Immature natural killer cell (primary cell): ENCODE data around the gene ARRDC4. TPM values are rescaled to one million over a fixed set of nuclear protein-coding genes. Genes with fewer than 3 reads are reported as not detected.

Source experiments
- DNase-seq, 3 donors: peaks; one replicate each; pipeline ENCODE4 v3.0.0; 2022; ENCODE audit warnings: mixed read lengths in 1 of 3
- H3K27ac Mint-ChIP-seq, 6 donors: one replicate each; pipeline ENCODE4 v1.8.0; 2020; ENCODE audit warnings: mixed read lengths in 6 of 6, mild to moderate bottlenecking in 5 of 6, inconsistent platforms in 4 of 6, moderate library complexity in 3 of 6
- H3K27me3 Mint-ChIP-seq, 3 donors: one replicate each; pipeline ENCODE4 v1.8.0; 2020 to 2021; ENCODE audit warnings: low read depth in 3 of 3, mild to moderate bottlenecking in 3 of 3, mixed read lengths in 3 of 3, moderate library complexity in 3 of 3, inconsistent platforms in 1 of 3
- H3K36me3 Mint-ChIP-seq, 3 donors: one replicate each; pipeline ENCODE4 v1.8.0; 2020; ENCODE audit warnings: mixed read lengths in 3 of 3, inconsistent platforms in 2 of 3, mild to moderate bottlenecking in 2 of 3
- H3K4me1 Mint-ChIP-seq, 2 donors: one replicate each; pipeline ENCODE4 v1.8.0; 2020; ENCODE audit warnings: inconsistent platforms in 2 of 2, mild to moderate bottlenecking in 2 of 2, mixed read lengths in 2 of 2, moderate library complexity in 1 of 2
- H3K4me3 Mint-ChIP-seq, 5 donors: one replicate each; pipeline ENCODE4 v1.8.0; 2020; ENCODE audit warnings: mild to moderate bottlenecking in 5 of 5, mixed read lengths in 5 of 5, inconsistent platforms in 3 of 5, moderate library complexity in 3 of 5
- H3K9me3 Mint-ChIP-seq, 6 donors: one replicate each; pipeline ENCODE4 v1.8.0; 2020; ENCODE audit warnings: mild to moderate bottlenecking in 6 of 6, mixed read lengths in 6 of 6, inconsistent platforms in 4 of 6, moderate library complexity in 3 of 6
- polyA plus RNA-seq, 3 donors: library from polyadenylated mRNA; unstranded; fragments of 300-500 nt; fragmentation: Illumina TruSeq; gene quantifications; one replicate each; pipeline ENCODE4 v1.2.3, GENCODE V29; 2021

The ARRDC4 gene, protein sequence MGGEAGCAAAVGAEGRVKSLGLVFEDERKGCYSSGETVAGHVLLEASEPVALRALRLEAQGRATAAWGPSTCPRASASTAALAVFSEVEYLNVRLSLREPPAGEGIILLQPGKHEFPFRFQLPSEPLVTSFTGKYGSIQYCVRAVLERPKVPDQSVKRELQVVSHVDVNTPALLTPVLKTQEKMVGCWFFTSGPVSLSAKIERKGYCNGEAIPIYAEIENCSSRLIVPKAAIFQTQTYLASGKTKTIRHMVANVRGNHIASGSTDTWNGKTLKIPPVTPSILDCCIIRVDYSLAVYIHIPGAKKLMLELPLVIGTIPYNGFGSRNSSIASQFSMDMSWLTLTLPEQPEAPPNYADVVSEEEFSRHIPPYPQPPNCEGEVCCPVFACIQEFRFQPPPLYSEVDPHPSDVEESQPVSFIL
- 1 to 10 TPM in 2 of 3 donors, not detected in 1; 1.9 to 3.2 TPM for polyA plus RNA-seq

DNA sequence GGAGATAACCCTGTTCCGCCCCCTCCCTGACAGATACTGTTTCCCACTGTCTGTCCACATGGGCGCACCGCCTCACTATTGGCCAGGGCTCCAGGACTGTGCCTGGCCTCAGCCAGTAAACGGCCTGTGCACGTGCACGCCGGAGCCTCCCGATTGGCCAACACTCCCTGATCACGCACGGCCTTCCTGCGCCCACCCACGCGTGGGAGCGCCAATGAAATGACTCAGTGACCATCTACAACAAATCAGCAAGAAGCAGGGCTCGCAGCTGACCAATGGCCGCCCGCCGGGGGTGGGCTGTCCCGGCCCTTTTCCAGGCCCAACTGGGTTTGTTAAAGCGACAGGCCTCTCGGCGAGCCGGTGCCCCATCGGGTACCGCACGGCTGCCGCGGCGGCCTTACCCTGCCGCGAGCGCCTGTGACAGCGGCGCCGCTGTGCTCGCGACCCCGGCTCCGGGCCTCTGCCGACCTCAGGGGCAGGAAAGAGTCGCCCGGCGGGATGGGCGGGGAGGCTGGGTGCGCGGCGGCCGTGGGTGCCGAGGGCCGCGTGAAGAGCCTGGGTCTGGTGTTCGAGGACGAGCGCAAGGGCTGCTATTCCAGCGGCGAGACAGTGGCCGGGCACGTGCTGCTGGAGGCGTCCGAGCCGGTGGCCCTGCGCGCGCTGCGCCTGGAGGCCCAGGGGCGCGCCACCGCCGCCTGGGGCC, at the start of gene ARRDC4:
Gene ARRDC4 (plus strand): TSS at position 340 of the 703 bp plus-strand sequence. CDS start 159 bp downstream, at position 499.
- Mint-ChIP-seq H3K27me3 (peaks cover 4 to 9% (median 9%) of the 10 kb centered on the region in 3 donors), H3K4me3 (peak within 1 kb of the TSS; percentile 83 to 90 (median 87)), H3K4me1 (peaks cover 30 to 31% of the 10 kb centered on the region in 2 donors), H3K36me3 (peaks cover 0 to under 1% (median under 1%) of the 10 kb centered on the region in 3 donors), H3K9me3 (no peaks in the 10 kb centered on the region), H3K27ac (peak within 1 kb of the TSS; percentile 83 to 94 (median 90))
- DNase-seq, result peak; percentile 99

DNA sequence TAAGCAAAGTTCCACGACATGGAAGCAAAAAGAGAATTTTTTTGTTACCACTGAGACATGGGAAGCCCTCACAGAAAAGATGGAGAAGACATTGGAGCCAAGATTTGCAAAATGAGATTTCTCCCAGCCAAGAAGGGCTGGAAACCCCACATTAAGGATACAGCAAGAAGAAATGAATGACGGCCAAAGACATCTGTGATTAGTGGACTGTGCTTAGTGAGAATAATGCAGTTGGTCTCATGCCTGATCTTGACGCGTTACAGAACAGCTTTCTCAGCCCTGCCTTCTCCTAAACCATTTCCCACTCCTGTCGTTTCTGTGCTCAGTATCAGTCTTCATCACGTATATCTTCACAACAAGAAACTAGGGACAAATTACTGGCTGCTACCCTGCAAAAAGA, 45.8 kb upstream of the ARRDC4 start:
- Mint-ChIP-seq H3K27me3 (peaks cover 2 to 13% (median 2%) of the 10 kb centered on the region in 3 donors), H3K27ac (no peak overlapping the region), H3K4me3 (no peak overlapping the region)

GRCh38 chr15:97915261-97915660, 45.2 kb upstream of the ARRDC4 start:
- no peaks in the 10 kb centered on the region for H3K36me3 Mint-ChIP-seq
- peaks cover 0 to 4% (median 0%) of the 10 kb centered on the region in 6 donors for H3K9me3 Mint-ChIP-seq
- no peak overlapping the region for H3K4me3 Mint-ChIP-seq
- no peaks in the 10 kb centered on the region for H3K4me1 Mint-ChIP-seq
- DNase-seq, result no peak
- peaks cover 2 to 13% (median 2%) of the 10 kb centered on the region in 3 donors for H3K27me3 Mint-ChIP-seq
- no peak overlapping the region for H3K27ac Mint-ChIP-seq

More for the DNA sequence above, 45.8 kb upstream of the ARRDC4 start:
- Mint-ChIP-seq H3K36me3 (no peaks in the 10 kb centered on the region), H3K4me1 (no peaks in the 10 kb centered on the region), H3K9me3 (peaks cover 0 to 3% (median 0%) of the 10 kb centered on the region in 6 donors)
- no peak for DNase-seq

DNA sequence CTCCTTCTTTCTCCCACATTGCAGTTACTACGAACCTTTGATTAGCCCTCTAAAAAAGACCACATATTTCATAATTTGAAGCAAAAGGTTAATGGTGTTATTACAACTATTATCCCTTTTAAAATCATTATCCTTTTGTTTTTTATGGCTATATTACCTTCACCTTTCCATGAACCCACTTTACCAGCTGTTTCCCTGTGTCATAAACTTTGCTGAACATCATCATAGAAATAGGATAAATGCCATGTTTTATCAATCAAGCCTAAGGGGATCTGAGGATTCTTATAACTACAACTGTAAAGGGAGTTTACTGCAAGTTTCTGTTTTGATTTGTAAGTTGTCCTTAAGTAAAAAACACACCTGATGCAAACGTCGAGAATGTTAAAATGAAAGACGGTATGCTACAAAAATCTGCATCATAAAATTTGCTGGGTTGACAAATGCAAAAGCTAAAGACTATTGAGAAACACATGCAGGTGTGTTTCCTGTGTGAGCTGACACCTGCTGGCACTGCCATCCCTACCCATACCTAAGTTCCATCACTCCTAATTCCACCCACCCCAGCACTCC, 39.1 kb upstream of the ARRDC4 start:
- no peaks in the 10 kb centered on the region for H3K4me1 Mint-ChIP-seq
- H3K36me3 Mint-ChIP-seq, result no peaks in the 10 kb centered on the region
- DNase-seq, result no peak
- peaks cover 5 to 7% (median 6%) of the 10 kb centered on the region in 3 donors for H3K27me3 Mint-ChIP-seq
- H3K4me3 Mint-ChIP-seq, result no peak overlapping the region
- no peak overlapping the region for H3K27ac Mint-ChIP-seq
- peaks cover 5 to 18% (median 12%) of the 10 kb centered on the region in 6 donors for H3K9me3 Mint-ChIP-seq

DNA sequence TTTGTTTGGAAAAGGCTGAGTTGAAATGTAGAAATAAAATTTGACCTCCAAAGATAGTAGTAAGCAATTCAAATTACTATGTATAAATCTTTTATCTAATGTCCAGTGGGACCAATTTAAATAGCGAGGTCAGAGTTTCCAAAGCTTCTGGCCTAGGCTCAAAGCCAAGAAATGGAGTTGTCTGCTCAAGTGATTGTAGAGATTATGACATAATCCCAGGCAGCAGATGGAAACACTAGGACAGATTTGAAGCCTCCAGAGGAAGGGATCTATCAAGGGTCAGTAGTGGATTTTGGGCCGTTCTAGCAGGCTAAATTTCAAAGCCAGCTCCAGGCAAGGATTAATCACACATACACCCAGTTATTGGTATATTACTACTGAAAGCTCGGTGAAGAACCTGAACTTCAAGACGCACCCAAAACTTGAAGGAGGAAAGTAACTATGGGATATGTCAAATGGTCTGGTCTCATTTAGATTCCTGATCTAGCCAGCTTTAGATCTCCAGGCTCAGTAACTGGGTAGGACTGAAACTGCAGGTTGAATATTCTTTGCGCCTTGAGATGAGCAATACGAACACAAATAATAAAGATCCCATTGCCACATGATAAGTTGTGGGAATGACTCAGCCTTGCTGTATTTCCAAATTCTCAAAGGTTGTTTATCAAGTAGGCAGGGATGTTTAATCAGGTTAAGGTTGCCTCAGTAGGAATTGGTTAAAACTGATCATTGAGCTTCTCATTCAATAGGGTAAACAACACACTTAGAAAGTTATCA, 30.9 kb upstream of the ARRDC4 start:
- Mint-ChIP-seq H3K4me1 (no peaks in the 10 kb centered on the region), H3K4me3 (no peak overlapping the region), H3K36me3 (no peaks in the 10 kb centered on the region), H3K27me3 (peaks cover 0 to 4% (median 4%) of the 10 kb centered on the region in 3 donors), H3K27ac (no peak overlapping the region), H3K9me3 (peaks cover 0 to 4% (median 0%) of the 10 kb centered on the region in 6 donors)
- DNase-seq, result no peak

DNA sequence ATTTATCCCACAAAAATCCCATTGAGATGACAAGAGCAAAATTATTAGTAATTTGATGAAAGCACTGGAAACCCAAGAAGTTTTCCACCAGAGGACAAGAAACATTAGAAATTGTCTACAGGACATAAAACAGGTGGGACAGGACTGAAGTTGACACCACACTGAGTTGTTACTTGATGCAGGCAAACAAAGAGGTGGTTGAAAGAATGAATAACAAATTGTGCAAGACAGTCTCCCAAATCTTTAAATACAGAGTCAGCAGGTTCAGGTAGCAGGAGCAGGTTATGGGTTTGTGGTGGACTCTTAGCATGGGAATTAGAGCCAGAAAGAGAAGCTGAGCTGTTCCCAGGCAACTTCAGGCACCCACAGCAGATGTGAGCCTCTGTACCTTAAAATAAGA, 30.3 kb upstream of the ARRDC4 start:
- H3K27me3 Mint-ChIP-seq, result peaks cover 0 to 4% (median 4%) of the 10 kb centered on the region in 3 donors
- no peaks in the 10 kb centered on the region for H3K36me3 Mint-ChIP-seq

DNA sequence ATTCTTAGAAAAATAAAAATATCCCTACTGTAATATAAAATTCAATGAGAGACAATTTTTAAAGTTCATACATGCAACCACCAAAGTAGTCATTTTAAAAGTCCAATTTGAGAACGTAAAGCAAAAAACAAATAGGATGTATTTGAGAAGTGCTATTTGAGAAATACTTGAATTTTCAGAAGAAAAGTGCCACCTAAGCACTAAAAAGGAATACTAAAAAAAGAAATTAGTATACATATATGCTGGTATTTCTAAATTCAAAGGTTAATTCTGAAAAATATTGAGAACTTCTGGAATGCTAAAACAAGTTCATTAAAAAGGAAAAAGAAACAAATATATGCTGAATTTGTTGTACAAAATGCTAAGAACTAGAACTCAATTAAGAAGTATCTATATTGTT, 29.2 kb upstream of the ARRDC4 start:
- peaks cover 0 to 4% (median 4%) of the 10 kb centered on the region in 3 donors for H3K27me3 Mint-ChIP-seq

More for the DNA sequence above, 30.3 kb upstream of the ARRDC4 start:
- H3K27ac Mint-ChIP-seq, result no peak overlapping the region
- H3K9me3 Mint-ChIP-seq, result peaks cover 0 to 4% (median 0%) of the 10 kb centered on the region in 6 donors
- H3K4me3 Mint-ChIP-seq, result no peak overlapping the region
- DNase-seq, result no peak
- H3K4me1 Mint-ChIP-seq, result no peaks in the 10 kb centered on the region

DNA sequence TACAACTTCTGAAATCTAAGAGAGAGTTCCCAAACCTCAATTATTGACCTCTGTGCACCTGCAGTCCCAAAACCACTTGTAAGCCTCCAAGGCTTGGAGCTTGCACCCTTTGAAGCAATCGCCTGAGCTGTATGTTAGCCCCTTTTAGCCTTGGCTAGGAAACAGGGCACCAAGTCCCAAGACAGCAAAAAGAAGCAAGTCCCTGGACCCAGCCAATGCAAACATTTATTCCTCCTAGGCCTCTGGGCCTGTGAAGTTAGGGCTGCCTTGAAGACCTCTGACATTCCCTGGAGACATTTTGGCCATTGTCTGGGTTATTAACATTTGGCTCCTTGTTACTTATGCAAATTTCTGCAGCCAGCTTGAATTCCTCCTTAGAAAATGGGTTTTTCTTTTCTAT, 26.9 kb upstream of the ARRDC4 start:
- Mint-ChIP-seq H3K4me3 (no peak overlapping the region), H3K36me3 (no peaks in the 10 kb centered on the region), H3K27me3 (peaks cover 0 to 7% (median 6%) of the 10 kb centered on the region in 3 donors), H3K4me1 (no peaks in the 10 kb centered on the region), H3K9me3 (peaks cover 0 to 5% (median 0%) of the 10 kb centered on the region in 6 donors), H3K27ac (no peak overlapping the region)
- no peak for DNase-seq

More for the DNA sequence above, 29.2 kb upstream of the ARRDC4 start:
- DNase-seq, result no peak
- Mint-ChIP-seq H3K4me1 (no peaks in the 10 kb centered on the region), H3K4me3 (no peak overlapping the region), H3K27ac (no peak overlapping the region), H3K36me3 (no peaks in the 10 kb centered on the region), H3K9me3 (peaks cover 0 to 5% (median 0%) of the 10 kb centered on the region in 6 donors)

- peaks cover 0 to 8% (median 2%) of the 10 kb centered on the region in 3 donors for H3K27me3 Mint-ChIP-seq
- no peak for DNase-seq
- H3K27ac Mint-ChIP-seq, result no peak overlapping the region
- no peaks in the 10 kb centered on the region for H3K4me1 Mint-ChIP-seq
- no peak overlapping the region for H3K4me3 Mint-ChIP-seq
- H3K9me3 Mint-ChIP-seq, result no peaks in the 10 kb centered on the region
- H3K36me3 Mint-ChIP-seq, result no peaks in the 10 kb centered on the region
Measured at GRCh38 chr15:97940993-97941392, 19.5 kb upstream of the ARRDC4 start.

GRCh38 chr15:97941572-97941971, 18.9 kb upstream of the ARRDC4 start:
- no peaks in the 10 kb centered on the region for H3K36me3 Mint-ChIP-seq
- DNase-seq, result no peak

GRCh38 chr15:97944724-97945123, 15.8 kb upstream of the ARRDC4 start:
- H3K4me3 Mint-ChIP-seq, result no peak overlapping the region
- no peak overlapping the region for H3K27ac Mint-ChIP-seq
- no peaks in the 10 kb centered on the region for H3K36me3 Mint-ChIP-seq
- H3K27me3 Mint-ChIP-seq, result peaks cover 0 to 8% (median 3%) of the 10 kb centered on the region in 3 donors
- DNase-seq, result no peak
- no peaks in the 10 kb centered on the region for H3K4me1 Mint-ChIP-seq
- H3K9me3 Mint-ChIP-seq, result no peaks in the 10 kb centered on the region

More at GRCh38 chr15:97941572-97941971, 18.9 kb upstream of the ARRDC4 start:
- no peaks in the 10 kb centered on the region for H3K4me1 Mint-ChIP-seq
- no peak overlapping the region for H3K4me3 Mint-ChIP-seq
- peaks cover 0 to 12% (median 5%) of the 10 kb centered on the region in 3 donors for H3K27me3 Mint-ChIP-seq
- H3K27ac Mint-ChIP-seq, result no peak overlapping the region
- H3K9me3 Mint-ChIP-seq, result no peaks in the 10 kb centered on the region

DNA sequence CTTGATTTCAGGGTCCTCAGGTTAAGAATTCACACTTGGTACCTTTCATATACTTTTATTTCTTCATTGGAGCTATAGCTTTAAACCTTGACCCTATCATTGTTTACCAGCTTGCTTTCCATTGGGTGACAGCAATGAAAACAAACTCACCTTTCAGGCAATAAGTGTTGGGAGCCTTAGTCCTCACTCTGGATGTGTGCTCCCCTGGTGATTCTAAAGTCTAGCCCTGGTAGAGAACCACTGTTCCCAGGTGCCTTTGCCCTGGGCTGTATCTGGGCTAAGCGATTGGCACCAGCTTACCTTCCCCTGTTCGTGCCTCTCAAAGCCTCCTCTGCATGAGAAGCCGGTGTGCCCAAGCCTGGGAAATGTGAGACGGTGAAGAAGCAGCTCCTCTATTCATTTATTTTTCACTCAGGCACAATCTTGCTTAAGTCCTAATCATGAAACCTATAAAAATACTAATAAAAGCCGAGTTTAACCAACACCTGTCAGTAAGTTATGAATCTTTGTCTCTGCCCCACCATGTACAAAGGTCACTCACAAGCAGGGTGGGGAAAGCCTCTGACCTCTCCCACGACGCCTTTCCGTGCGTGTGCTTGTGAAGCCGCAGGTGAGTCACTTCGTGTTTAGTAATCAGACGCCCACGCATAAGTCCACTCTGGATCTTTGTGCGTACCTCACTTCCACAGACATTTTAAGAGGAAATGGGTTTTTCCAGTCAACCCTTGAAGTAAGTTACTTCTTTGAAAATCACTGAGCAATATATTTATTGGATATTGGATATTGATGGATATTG, 12.8 kb upstream of the ARRDC4 start:
- no peak overlapping the region for H3K27ac Mint-ChIP-seq
- no peak overlapping the region for H3K4me3 Mint-ChIP-seq
- no peaks in the 10 kb centered on the region for H3K36me3 Mint-ChIP-seq
- H3K27me3 Mint-ChIP-seq, result peaks cover 0 to 13% (median 7%) of the 10 kb centered on the region in 3 donors
- DNase-seq, result no peak
- no peaks in the 10 kb centered on the region for H3K9me3 Mint-ChIP-seq
- no peaks in the 10 kb centered on the region for H3K4me1 Mint-ChIP-seq
